ENCODE data around the gene ARPC1B. TPM values are rescaled to one million over a fixed set of nuclear protein-coding genes. Genes with fewer than 3 reads are reported as not detected.
"Not testable (repeated sequence)": the region's sequence is repeated elsewhere in the genome, so short reads cannot be mapped to it uniquely, and the experiment has no call there.

Gene ARPC1B
- 100 to 1,000 TPM in 1 of 2 donors, 10 to 100 TPM in 1; 60.0 to 131 TPM for total RNA-seq

DNA sequence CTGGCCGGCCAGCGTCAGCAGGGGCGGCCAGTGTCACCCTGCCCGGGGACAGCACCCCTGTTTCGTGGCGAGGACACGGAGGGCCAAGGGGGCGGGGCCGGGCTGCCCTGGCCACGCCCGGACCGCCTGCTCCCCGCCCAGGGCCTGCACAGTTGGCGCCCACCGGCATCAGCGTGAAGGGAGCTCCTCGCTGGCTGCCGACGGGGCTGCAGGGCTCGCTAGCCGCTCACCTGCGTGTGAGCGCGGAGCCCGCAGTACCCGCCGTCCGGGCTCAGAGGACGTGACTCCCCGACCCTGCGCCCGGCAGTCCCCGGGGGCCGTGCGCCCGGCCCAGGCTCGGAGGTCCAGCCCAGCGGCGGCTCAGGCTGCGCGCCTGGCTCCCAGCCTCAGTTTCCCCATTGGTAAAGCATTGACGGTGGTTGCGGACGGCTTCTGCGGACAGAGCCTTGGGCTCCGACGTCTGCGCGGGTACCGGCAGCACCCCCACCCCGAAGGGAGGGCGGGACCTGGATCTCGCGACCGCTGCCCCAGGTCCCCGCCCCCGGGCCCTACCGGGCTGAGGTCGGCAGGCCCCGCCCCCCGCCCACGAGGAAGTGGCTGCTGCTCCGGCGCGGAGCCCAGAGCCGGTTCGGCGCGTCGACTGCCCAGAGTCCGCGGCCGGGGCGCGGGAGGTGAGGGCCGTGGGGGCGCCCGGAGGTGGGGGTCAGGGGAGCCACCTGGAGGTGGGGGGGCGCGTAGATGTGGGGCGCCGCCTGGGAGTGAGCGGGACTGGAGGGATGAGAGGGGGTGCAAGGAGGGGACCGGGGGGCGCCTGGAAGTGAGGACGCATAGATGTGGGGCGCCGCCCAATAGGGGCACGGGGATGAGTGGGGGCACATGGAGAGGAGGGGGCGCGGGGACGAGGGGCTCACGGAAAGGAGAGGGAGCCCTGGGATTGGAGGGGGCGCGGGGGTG is at the start of gene ARPC1B:
Gene ARPC1B (plus strand): TSS at position 620 of the 954 bp plus-strand sequence. CDS start 10,985 bp downstream, outside the sequence.
- 0 to 2% methylated on average over 7 to 75 of the region's 95 CpGs for WGBS, 2 donors
- intact Hi-C loops (cut with DNase I), result no loop called here

DNA sequence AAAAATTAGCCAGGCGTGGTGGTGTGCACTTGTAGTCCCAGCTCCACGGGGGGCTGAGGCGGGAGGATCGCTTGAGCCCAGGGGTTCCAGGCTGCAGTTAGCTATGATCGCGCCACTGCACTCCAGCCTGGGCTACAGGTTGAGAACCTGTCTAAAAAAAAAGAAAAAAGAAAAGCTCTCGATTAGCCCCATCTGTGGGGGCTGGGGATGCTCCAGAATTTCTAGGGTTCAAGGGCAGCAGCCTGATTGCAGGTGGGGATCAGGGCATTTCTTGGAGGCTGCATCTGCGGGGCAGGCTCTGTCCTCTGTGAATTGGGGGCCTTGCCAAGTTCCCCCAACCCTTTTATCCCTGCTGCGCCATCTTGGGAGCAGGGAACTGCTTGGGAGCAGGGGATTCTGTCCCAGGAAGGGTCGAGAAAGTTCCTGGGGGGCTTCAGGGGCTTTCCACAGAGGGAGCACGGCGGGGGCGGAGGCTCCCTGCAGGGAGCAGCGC is 49.5 kb upstream of the ARPC1B start:
- TF ChIP-seq, protein P1, sequence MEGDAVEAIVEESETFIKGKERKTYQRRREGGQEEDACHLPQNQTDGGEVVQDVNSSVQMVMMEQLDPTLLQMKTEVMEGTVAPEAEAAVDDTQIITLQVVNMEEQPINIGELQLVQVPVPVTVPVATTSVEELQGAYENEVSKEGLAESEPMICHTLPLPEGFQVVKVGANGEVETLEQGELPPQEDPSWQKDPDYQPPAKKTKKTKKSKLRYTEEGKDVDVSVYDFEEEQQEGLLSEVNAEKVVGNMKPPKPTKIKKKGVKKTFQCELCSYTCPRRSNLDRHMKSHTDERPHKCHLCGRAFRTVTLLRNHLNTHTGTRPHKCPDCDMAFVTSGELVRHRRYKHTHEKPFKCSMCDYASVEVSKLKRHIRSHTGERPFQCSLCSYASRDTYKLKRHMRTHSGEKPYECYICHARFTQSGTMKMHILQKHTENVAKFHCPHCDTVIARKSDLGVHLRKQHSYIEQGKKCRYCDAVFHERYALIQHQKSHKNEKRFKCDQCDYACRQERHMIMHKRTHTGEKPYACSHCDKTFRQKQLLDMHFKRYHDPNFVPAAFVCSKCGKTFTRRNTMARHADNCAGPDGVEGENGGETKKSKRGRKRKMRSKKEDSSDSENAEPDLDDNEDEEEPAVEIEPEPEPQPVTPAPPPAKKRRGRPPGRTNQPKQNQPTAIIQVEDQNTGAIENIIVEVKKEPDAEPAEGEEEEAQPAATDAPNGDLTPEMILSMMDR (IDR thresholded peaks at IDR 0.05), result no peak
- TF ChIP-seq POLR2A (IDR thresholded peaks at IDR 0.05), result no peak
- Histone ChIP-seq H3K27ac (peak overlapping the region in 3 of 4 donors; percentile 60 to 89 (median 79)), H3K9me3 (no peaks in the 10 kb centered on the region), H3K4me3 (peak overlapping the region; percentile 24 to 98), H3K27me3 (no peaks in the 10 kb centered on the region), H3K36me3 (replicated peaks in 1 of 2; ENCODE audit: insufficient read depth in 1 of 2, low read depth in 2 of 2) (no peaks in the 10 kb centered on the region), H3K4me1 (peaks cover 35% of the 10 kb centered on the region)
- intact Hi-C loops (cut with DNase I), result no loop called here
- peak in 1 of 4 donors; percentile 15 for DNase-seq
- no peak for ATAC-seq
- WGBS, 2 donors, result 18 to 26% methylated on average over 13 to 14 of the region's 14 CpGs

More for the DNA sequence above, at the start of gene ARPC1B:
- TF ChIP-seq, protein P1 (IDR thresholded peaks at IDR 0.05), result no peak
- TF ChIP-seq POLR2A (IDR thresholded peaks at IDR 0.05), result peak; percentile 25 to 77 (median 64)
- Histone ChIP-seq H3K4me1 (peaks cover 38% of the 10 kb centered on the region), H3K9me3 (no peaks in the 10 kb centered on the region), H3K27ac (peak within 1 kb of the TSS; percentile 76 to 93 (median 85)), H3K4me3 (peak within 1 kb of the TSS; percentile 92 to 94), H3K36me3 (replicated peaks in 1 of 2; ENCODE audit: insufficient read depth in 1 of 2, low read depth in 2 of 2) (no peaks in the 10 kb centered on the region), H3K27me3 (no peaks in the 10 kb centered on the region)
- ATAC-seq (peak; percentile 80), DNase-seq (peak; percentile 82 to 89 (median 86))

DNA sequence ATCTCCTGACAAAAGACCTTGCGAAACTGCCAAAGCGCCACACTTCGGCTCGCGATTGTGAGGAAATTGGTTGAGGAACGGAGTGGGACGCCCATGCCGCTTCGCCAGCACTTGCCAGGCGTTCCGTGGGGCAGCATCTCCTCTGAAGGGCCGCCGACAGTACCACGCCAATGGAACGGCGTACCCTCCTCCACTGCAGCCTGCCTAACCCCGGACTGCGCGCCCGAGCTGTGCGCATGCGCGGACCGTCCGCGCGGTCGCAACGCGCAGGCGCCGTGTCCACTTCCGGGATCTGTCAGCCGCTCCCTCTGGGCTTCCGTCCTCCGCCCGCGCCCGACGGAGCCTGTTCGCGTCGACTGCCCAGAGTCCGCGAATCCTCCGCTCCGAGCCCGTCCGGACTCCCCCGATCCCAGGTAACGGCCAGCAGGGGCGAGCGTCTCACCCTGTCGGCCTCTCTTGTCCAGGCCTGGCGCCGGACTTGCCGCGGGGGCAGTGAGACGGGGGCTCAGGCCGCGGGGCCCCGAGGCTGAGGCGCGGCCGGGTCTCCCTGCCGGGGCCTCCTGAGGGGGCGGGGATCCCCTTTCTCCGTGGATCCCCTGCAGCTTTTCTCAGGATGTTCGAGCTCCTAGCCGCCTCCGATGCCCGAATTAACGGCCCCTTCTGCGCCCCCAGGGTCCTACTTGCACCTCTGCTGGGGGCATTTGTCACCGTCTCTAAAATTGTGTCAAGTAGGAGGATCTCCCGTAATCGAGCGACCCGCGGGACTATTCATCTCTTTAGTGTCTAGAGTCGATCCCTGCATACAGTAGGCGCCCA is 48.7 kb upstream of the ARPC1B start, which contains the start of gene ARPC1A:
Gene ARPC1A (plus strand): TSS at position 307 of the 816 bp plus-strand sequence. CDS start 7,456 bp downstream, outside the sequence.
- no peaks in the 10 kb centered on the region for H3K36me3 ChIP-seq (replicated peaks in 1 of 2; ENCODE audit: insufficient read depth in 1 of 2, low read depth in 2 of 2)
- TF ChIP-seq POLR2A (IDR thresholded peaks at IDR 0.05), result peak; percentile 52 to 78 (median 77)
- TF ChIP-seq, protein P1 (IDR thresholded peaks at IDR 0.05), result peak in 5 of 7 experiments; percentile 25 to 45 (median 37)
- DNase-seq (peak; percentile 92 to 93 (median 92)), ATAC-seq (peak; percentile 99)
- peak within 1 kb of the TSS; percentile 24 to 98 for H3K4me3 ChIP-seq
- H3K4me1 ChIP-seq, result peaks cover 42% of the 10 kb centered on the region
- H3K9me3 ChIP-seq, result no peaks in the 10 kb centered on the region
- intact Hi-C loops (cut with DNase I), result no loop called here
- peak within 1 kb of the TSS; percentile 34 to 89 (median 70) for H3K27ac ChIP-seq
- WGBS, 2 donors, result 0% methylated on average over 13 to 75 of the region's 82 CpGs
- H3K27me3 ChIP-seq, result no peaks in the 10 kb centered on the region

DNA sequence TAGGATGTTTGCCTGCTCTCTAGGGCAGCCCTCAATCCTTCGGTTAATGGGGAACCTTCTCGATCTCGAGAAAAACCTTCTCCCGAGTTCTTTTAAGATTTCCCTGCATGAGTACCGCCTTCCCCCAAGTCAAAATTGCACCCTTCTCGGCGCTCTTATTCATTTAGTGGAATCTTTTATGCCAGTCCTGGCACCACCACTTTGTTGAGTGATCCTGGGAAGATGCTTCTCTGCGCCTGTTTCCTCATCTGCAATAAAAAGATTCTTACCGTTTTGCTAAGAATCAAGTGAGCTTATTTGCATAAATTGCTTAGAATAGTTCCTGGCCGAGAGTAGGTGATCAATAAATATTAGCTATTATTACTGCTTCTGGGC is 48.1 kb upstream of the ARPC1B start:
- H3K27ac ChIP-seq, result peak overlapping the region in 3 of 4 donors; percentile 60 to 89 (median 79)
- peak overlapping the region; percentile 24 to 98 for H3K4me3 ChIP-seq
- intact Hi-C loops (cut with DNase I), result no loop called here
- H3K4me1 ChIP-seq, result peaks cover 42% of the 10 kb centered on the region
- H3K27me3 ChIP-seq, result no peaks in the 10 kb centered on the region
- TF ChIP-seq, protein P1 (IDR thresholded peaks at IDR 0.05), result no peak
- TF ChIP-seq POLR2A (IDR thresholded peaks at IDR 0.05), result no peak
- no peaks in the 10 kb centered on the region for H3K36me3 ChIP-seq (replicated peaks in 1 of 2; ENCODE audit: insufficient read depth in 1 of 2, low read depth in 2 of 2)
- 0 to 2% methylated on average over 10 of the region's 10 CpGs for WGBS, 2 donors
- no peak for ATAC-seq
- no peak for DNase-seq
- no peaks in the 10 kb centered on the region for H3K9me3 ChIP-seq

DNA sequence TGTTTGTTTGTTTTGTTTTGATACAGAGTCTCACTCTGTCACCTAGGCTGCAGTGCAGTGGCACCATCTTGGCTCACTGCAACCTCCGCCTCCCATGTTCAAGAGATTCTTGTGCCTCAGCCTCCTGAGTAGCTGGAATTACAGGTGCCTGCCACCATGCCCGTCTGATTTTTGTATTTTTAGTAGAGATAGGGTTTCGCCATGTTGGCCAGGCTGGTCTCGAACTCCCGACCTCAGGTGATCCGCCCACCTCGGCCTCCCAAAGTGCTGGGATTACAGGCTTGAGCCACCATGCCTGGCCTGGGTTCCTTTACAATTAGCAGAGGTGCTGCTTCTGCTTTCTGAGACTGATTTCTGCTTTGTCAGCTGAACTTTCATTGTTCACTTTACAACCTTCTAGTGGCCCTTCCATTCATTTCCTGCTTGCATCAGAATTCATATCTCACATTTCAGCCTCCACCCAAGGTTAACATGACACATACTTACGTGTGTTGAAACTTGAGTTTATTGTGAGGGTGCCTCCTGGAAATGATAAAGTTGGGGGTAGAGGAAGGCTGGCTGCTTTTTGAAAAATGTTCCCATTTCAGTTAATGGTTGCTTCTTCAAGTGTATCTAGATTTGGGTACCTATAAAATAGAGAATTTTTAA is 44.1 kb upstream of the ARPC1B start:
- H3K4me3 ChIP-seq; intact Hi-C loops (cut with DNase I); H3K27me3 ChIP-seq; ATAC-seq; H3K9me3 ChIP-seq: not testable (repeated sequence)
- peak in 1 of 4 donors; percentile 40 for DNase-seq
- Histone ChIP-seq H3K27ac (peak overlapping the region in 2 of 4 donors; percentile 33 to 68), H3K36me3 (replicated peaks in 1 of 2; ENCODE audit: insufficient read depth in 1 of 2, low read depth in 2 of 2) (peaks cover 0 to 11% of the 10 kb centered on the region in 2 donors), H3K4me1 (peaks cover 31% of the 10 kb centered on the region)
- 54 to 75% methylated on average over 8 of the region's 8 CpGs for WGBS, 2 donors

Measured in body of pancreas (tissue), 4 donors.